Gastrocnemius medialis (tissue), 4 donors: ENCODE measurements around the gene SP1. TPM values are rescaled to one million over a fixed set of nuclear protein-coding genes. Genes with fewer than 3 reads are reported as not detected.

Experiments used
- ATAC-seq, 2 donors: fragments of 150-250 bp; one replicate each; pipeline ENCODE4 v1.9.1; 2016
- DNase-seq, 2 donors: peaks; one replicate each; pipeline ENCODE4 v3.0.0-alpha.2; 2019
- H3K27ac ChIP-seq, 4 donors: fragments of 200-600 bp; sonication (generic); 1 replicate in 1 of 4; 2 replicates in 3 of 4; pipeline ENCODE4 v1.5.1; 2016 to 2018; ENCODE audit warnings: mild to moderate bottlenecking in 2 of 4, moderate library complexity in 1 of 4
- H3K27me3 ChIP-seq, 3 donors: fragments of 200-600 bp; sonication (generic) in 2 of 3; 1 replicate in 1 of 3; 2 replicates in 2 of 3; pipeline versions ENCODE4 v1.5.1 to v1.6.0; 2016 to 2019; ENCODE audit warnings: mild to moderate bottlenecking in 1 of 3, moderate library complexity in 1 of 3
- H3K36me3 ChIP-seq, 2 donors: fragments of 200-600 bp; sonication (generic) in 1 of 2; one replicate each; pipeline ENCODE4 v1.5.1; 2017 to 2018
- H3K4me1 ChIP-seq, 2 donors: fragments of 200-600 bp; sonication (generic) in 1 of 2; one replicate each; pipeline ENCODE4 v1.5.1; 2016 to 2017; ENCODE audit warnings: mild to moderate bottlenecking in 2 of 2
- H3K4me3 ChIP-seq, 4 donors: fragments of 200-600 bp; sonication (generic) in 3 of 4; 1 replicate in 1 of 4; 2 replicates in 3 of 4; pipeline ENCODE4 v1.5.1; 2016 to 2019; ENCODE audit warnings: mild to moderate bottlenecking in 2 of 4
- H3K9me3 ChIP-seq, 3 donors: fragments of 200-600 bp; sonication (generic) in 2 of 3; 1 replicate in 1 of 3; 2 replicates in 2 of 3; pipeline ENCODE4 v1.5.1; 2016 to 2019
- CTCF ChIP-seq, 5 experiments: fragments of 450-650 bp in 3 of 5; fragments of 200-600 bp in 2 of 5; sonication (generic) in 2 of 5; IDR thresholded peaks in 4 of 5; conservative IDR thresholded peaks in 1 of 5; 1 replicate in 4 of 5; 2 replicates in 1 of 5; pipeline ENCODE4 v1.5.1; 2016 to 2019; ENCODE audit warnings: antibody characterized with exemption in 5 of 5, mild to moderate bottlenecking in 3 of 5, moderate library complexity in 3 of 5
- POLR2A ChIP-seq, 2 donors: fragments of 450-650 bp; IDR thresholded peaks; one replicate each; pipeline ENCODE4 v1.6.1; 2017; ENCODE audit warnings: antibody characterized with exemption in 2 of 2, mild to moderate bottlenecking in 2 of 2, moderate library complexity in 2 of 2
- in situ Hi-C, 4 donors: fragments of 200-750 bp; cut with MboI; loops; one replicate each; pipeline versions ENCODE4 v1.15.0 to v1.8.0; 2017; ENCODE audit warnings: low sequenced_read_pairs in 4 of 4
- intact Hi-C: fragments of 100-400 bp; cut with DNase I; formaldehyde crosslinking; loops from one replicate; pipeline ENCODE4 v1.15.1; 2023; ENCODE audit warnings: low total_unique reads
- total RNA-seq, 4 donors: library from RNA; depleted of rRNA; stranded (reverse); fragments of >200 nt; gene quantifications; one replicate each; pipeline versions ENCODE4 v1.1.0 to v1.2.3, GENCODE V29; 2016

SP1 gene
- total RNA-seq, 4 donors from 2014 or later = 44.9 to 61.9 (median 48.0) TPM

DNA sequence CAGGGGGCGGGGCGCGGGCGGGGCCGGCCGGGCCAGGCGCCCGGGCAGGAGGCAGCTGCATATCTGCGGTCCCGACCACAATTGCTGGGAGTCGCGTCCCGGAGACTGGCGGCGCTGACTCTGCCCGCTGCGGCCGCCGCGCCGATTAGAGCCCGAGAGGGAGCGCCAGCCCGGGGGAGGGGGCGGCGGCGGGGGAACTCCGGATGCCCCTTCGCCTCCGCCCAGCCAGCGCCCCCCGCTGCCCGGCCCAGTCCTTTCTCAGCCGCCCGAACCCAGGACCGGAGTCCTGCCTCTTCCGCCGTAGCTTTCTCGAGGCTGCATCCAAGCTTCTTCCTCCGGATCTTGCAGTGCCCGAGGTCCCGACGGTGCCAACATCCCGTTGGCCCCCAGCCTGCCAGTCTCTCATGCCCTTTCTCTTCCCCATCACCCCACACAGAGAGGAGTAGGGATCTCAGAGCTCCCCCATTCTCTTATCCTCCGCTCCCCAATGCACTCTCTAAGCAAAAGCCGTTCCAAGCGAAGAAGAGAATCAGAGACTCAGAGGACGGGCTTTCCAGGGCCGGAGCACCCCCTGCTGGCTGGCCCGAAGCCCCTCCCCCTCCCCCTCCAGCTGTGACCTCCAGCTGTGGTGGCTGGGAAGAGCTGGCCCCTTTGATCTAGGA is 35.0 kb upstream of the SP1 start:
- no peaks in the 10 kb centered on the region for H3K27me3 ChIP-seq

DNA sequence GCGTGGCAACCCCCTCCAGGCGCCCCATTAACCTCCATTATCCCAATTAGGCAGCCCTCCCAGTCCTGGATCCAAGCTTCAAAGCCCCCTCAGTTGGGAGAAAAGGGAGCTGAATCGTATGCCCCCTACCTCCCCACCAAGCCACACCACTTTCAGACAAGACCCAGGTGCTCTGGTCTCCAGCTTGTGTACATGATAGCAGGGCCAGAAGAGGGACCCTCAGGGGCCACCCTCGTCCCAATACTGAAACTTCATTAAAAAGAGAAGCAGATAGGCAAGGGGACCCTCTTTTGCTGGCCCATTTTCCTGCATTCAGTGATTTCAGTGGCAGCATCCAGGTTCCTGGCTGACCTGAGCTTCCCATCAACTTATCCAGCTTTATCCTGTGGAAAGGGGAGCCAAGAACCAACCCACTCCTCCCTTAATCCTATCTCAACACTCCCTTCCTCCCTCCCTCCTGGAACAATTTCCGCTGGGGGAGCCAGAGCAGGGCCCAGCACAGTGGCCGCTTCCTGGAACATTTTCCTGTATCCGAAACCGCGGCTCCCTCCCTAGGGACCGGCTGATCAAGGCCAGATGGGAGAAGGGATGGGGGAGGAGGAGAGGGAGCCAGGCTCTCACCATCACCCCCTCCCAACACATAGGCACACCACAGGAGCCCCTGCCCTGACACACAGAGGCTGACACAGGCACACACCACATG is 34.3 kb upstream of the SP1 start:
- no peaks in the 10 kb centered on the region for H3K36me3 ChIP-seq
- no peaks in the 10 kb centered on the region for H3K27me3 ChIP-seq
- peak overlapping the region; percentile 60 to 76 (median 72) for H3K27ac ChIP-seq
- H3K9me3 ChIP-seq = no peaks in the 10 kb centered on the region
- in situ Hi-C loops = loop anchor here in 1 of 4 donors (10.0 kb wide), 1 partner anchor 131 kb away; no protein-coding TSS in a partner anchor
- DNase-seq (no peak), ATAC-seq (peak in 1 of 2 donors; percentile 6)
- TF ChIP-seq POLR2A (IDR thresholded peaks at IDR 0.05) (no peak), CTCF (IDR thresholded peaks at IDR 0.05 in 4 of 5, conservative IDR thresholded peaks at IDR 0.05 in 1 of 5) (peak in 1 of 5 experiments; percentile 5)
- intact Hi-C loops = loop anchor here (1.0 to 2.0 kb wide), 2 partner anchors 21 to 133 kb away; no protein-coding TSS in a partner anchor
- H3K4me3 ChIP-seq = peak overlapping the region; percentile 66 to 90 (median 74)
- peaks cover 6 to 13% of the 10 kb centered on the region in 2 donors for H3K4me1 ChIP-seq

More for the DNA sequence above, 35.0 kb upstream of the SP1 start:
- TF ChIP-seq CTCF (IDR thresholded peaks at IDR 0.05 in 4 of 5, conservative IDR thresholded peaks at IDR 0.05 in 1 of 5) (peak; percentile 76 to 80 (median 76)), POLR2A (IDR thresholded peaks at IDR 0.05) (peak; percentile 39 to 50)
- peak; percentile 57 to 63 for DNase-seq
- Histone ChIP-seq H3K4me3 (peak overlapping the region; percentile 66 to 90 (median 74)), H3K36me3 (no peaks in the 10 kb centered on the region), H3K9me3 (no peaks in the 10 kb centered on the region), H3K27ac (peak overlapping the region; percentile 60 to 76 (median 72)), H3K4me1 (peaks cover 6 to 13% of the 10 kb centered on the region in 2 donors)
- intact Hi-C loops = loop anchor here (1.0 to 2.0 kb wide), 2 partner anchors 21 to 132 kb away; no protein-coding TSS in a partner anchor
- ATAC-seq = peak; percentile 94 to 96
- in situ Hi-C loops = loop anchor here in 1 of 4 donors (10.0 kb wide), 1 partner anchor 130 kb away; no protein-coding TSS in a partner anchor

- DNase-seq = no peak
- no peaks in the 10 kb centered on the region for H3K36me3 ChIP-seq
- in situ Hi-C loops (loop anchor here in 1 of 4 donors (10.0 kb wide), 1 partner anchor 132 kb away; no protein-coding TSS in a partner anchor), intact Hi-C loops (no loop called here)
- no peaks in the 10 kb centered on the region for H3K9me3 ChIP-seq
- no peak for ATAC-seq
- TF ChIP-seq CTCF (IDR thresholded peaks at IDR 0.05 in 4 of 5, conservative IDR thresholded peaks at IDR 0.05 in 1 of 5) (no peak), POLR2A (IDR thresholded peaks at IDR 0.05) (no peak)
- H3K4me1 ChIP-seq = peaks cover 6 to 13% of the 10 kb centered on the region in 2 donors
- no peaks in the 10 kb centered on the region for H3K27me3 ChIP-seq
- no peak overlapping the region for H3K4me3 ChIP-seq
- peak overlapping the region in 2 of 4 donors; percentile 69 to 74 for H3K27ac ChIP-seq
These were observed 33.5 kb upstream of the SP1 start for GRCh38 chr12:53346491-53346890.

GRCh38 chr12:53347905-53348304 is 32.1 kb upstream of the SP1 start:
- in situ Hi-C loops (loop anchor here in 1 of 4 donors (10.0 kb wide), 1 partner anchor 133 kb away; no protein-coding TSS in a partner anchor), intact Hi-C loops (no loop called here)
- Histone ChIP-seq H3K27ac (no peak overlapping the region), H3K9me3 (no peaks in the 10 kb centered on the region), H3K4me1 (peaks cover 6 to 13% of the 10 kb centered on the region in 2 donors), H3K36me3 (no peaks in the 10 kb centered on the region), H3K27me3 (no peaks in the 10 kb centered on the region), H3K4me3 (no peak overlapping the region)
- no peak for ATAC-seq
- no peak for TF ChIP-seq CTCF (IDR thresholded peaks at IDR 0.05 in 4 of 5, conservative IDR thresholded peaks at IDR 0.05 in 1 of 5)
- no peak for TF ChIP-seq POLR2A (IDR thresholded peaks at IDR 0.05)
- no peak for DNase-seq
